NCI-H1092 (cell line): ENCODE measurements around the gene SPSB3.
"Not testable (repeated sequence)": the region's sequence is repeated elsewhere in the genome, so short reads cannot be mapped to it uniquely, and the experiment has no call there.

Experiments
- DNase-seq: peaks from one replicate; lab custom pipeline; 2025; lab: John Stamatoyannopoulos, UW

The SPSB3 gene

GRCh38 chr16:1741553-1742165 lies 40.7 kb downstream of the SPSB3 start:
- no peak for DNase-seq

DNA sequence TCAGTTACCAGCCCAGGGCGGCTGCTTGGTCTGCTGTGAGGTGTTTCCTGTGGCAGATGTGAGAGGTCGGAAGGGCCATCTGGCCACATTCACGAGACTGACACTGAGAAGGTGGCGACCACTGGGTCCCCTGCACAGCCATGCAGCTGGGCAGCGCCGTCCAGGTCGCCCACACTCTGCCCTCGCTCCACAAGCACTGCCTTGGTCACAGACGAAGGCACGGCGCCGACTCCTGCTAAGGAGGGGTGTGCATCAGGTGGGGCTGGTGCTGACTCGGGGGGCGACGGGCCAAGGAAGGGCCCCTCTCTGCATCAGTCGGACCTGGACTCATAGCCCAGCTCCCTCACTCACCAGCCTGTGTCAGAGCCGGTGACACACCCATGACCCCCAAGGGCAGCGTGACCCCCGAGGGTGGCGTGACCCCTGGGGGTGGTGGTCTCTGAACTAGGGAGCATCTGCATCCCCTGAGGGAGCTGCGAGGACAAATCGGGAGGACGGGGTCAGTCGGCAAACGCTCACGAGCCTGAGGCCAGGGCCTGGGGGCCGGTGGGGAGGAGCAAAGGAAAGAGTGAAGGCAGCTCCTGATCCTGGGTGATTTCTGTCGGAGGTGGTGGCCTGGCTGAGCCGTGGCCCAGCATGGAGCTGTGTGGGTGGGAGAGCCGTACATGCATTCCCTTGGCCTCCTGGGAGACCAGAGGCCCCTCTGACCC lies 41.4 kb downstream of the SPSB3 start:
- no peak for DNase-seq

GRCh38 chr16:1740234-1740633 lies 42.1 kb downstream of the SPSB3 start:
- no peak for DNase-seq

GRCh38 chr16:1734816-1735215 lies 47.6 kb downstream of the SPSB3 start:
- no peak for DNase-seq

DNA sequence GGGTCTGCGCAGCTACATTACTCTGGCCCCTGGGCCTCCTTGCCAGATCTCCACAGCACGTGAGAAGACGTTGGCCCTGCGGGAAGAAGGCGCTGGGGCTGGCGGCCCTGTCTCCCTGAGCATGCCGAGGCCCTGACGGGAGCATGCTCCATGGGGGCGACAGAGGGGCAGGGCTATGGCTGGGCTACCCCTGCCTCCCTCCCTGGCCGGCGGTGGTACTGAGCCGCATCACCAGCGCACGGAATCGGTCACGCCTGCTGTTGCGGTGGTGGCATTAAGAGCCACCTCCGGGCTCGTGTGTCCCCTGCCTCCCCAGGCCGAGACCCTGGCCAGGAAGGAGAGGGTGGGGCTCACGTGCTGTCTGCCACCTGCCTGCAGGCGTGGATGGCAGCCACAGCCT lies 48.2 kb downstream of the SPSB3 start:
- DNase-seq: no peak

GRCh38 chr16:1732551-1732987 lies 49.8 kb downstream of the SPSB3 start:
- not testable (repeated sequence) for DNase-seq

- DNase-seq: no peak
These were observed 50.3 kb downstream of the SPSB3 start for GRCh38 chr16:1732071-1732470.

DNA sequence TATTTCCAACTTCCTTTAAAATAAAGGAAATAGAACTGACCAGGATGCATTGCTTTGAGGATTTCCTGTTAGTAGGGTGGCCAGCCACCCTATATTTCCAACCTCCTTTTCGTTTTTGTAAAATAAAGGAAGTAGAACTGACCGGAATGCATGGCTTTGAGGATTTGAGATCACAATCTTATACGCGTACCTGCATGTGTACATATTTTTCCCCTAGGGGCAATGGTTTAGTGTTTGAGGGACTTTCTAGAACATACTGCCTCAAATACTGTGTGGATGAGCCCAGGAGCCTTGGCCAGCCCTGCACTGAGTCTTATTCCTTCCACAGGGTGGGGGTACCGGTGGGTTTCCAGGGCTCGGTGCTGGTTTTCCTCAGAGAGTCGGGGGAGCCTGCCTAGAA lies 50.8 kb downstream of the SPSB3 start:
- DNase-seq: no peak

- DNase-seq: no peak
These were observed 51.3 kb downstream of the SPSB3 start for GRCh38 chr16:1731073-1731472.

GRCh38 chr16:1729445-1729844 lies 52.9 kb downstream of the SPSB3 start:
- DNase-seq: no peak

GRCh38 chr16:1729026-1729425 lies 53.3 kb downstream of the SPSB3 start:
- DNase-seq: no peak

DNA sequence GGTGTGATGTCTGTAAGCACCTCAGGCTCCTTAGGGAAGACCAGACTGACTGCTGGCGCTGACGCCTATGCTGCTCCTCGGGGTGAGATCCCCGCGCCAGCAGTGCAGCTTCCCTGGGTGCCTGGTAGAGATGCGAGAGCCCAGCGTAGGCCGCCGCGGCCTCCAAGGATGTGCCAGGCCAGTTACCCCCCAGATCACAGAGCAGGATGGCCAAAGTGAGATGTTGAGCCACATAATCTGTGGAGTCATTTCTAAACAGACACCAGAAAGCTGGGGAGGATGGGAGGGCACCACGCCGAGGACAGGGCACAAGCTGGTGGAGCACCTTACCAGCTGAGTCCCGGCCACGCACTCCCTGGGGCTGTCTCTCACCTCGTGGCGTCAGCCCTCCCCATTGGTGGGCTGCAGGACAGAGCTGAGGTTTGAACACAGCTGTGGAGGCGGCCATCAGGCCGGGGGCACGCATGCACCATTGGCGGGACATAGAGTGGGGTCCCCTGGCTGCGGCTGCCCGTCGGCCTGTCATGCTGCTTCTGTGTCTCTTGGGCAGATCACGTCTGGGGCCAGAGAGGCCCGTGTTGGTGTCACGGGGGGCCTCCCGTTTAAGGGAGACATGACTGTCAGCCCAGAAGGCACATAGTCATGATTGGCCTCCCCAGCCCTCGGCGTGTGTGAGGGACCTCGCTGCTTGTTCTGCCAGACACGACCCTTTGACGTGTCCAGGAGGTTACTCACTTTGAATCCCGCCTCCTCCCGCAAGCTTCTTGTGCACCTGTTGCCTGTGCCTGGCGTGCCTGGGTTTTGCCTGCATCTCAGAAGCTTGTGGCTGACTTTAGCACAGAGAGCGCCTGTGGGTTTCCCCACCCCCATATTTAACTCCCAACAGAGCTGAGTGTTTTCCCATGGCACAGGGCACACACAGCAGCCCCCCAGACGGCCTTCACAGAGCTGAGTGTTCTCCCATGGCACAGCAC lies 54.4 kb downstream of the SPSB3 start:
- DNase-seq: no peak
